Stimulated activated CD4-positive, alpha-beta T cell treated with anti-CD3 and anti-CD28 coated beads, Interleukin-12 subunit alpha, Interleukin-12 subunit beta, amount 100 ng/mL, for 4 hours (primary cell): ENCODE data around the gene CTCFL.
"Not testable (repeated sequence)": the region's sequence is repeated elsewhere in the genome, so short reads cannot be mapped to it uniquely, and the experiment has no call there.

ENCODE experiments used
- DNase-seq: peaks from one replicate; pipeline ENCODE4 v3.0.0-alpha.2; 2020

Gene CTCFL

GRCh38 chr20:57478176-57478575, 46.8 kb downstream of the CTCFL start:
- DNase-seq = no peak

- no peak for DNase-seq
These were observed 48.1 kb downstream of the CTCFL start for GRCh38 chr20:57476641-57477461.

GRCh38 chr20:57476084-57476526, 48.8 kb downstream of the CTCFL start:
- no peak for DNase-seq

GRCh38 chr20:57475388-57476083, 49.4 kb downstream of the CTCFL start:
- DNase-seq = no peak

GRCh38 chr20:57474816-57475215, 50.1 kb downstream of the CTCFL start:
- DNase-seq = no peak

GRCh38 chr20:57474205-57474604, 50.7 kb downstream of the CTCFL start:
- no peak for DNase-seq

GRCh38 chr20:57473246-57474048, 51.5 kb downstream of the CTCFL start:
- DNase-seq = no peak

GRCh38 chr20:57472474-57472873, 52.5 kb downstream of the CTCFL start:
- DNase-seq = not testable (repeated sequence)

GRCh38 chr20:57471496-57472372, 53.2 kb downstream of the CTCFL start:
- no peak for DNase-seq

- no peak for DNase-seq
These were observed 54.1 kb downstream of the CTCFL start for GRCh38 chr20:57470666-57471495.

- no peak for DNase-seq
These were observed 54.8 kb downstream of the CTCFL start for GRCh38 chr20:57470212-57470522.

GRCh38 chr20:57469418-57470211, 55.3 kb downstream of the CTCFL start:
- DNase-seq = no peak

- no peak for DNase-seq
These were observed 56.2 kb downstream of the CTCFL start for GRCh38 chr20:57468523-57469417.

GRCh38 chr20:57467742-57468141, 57.2 kb downstream of the CTCFL start:
- no peak for DNase-seq

- no peak for DNase-seq
These were observed 59.0 kb downstream of the CTCFL start for GRCh38 chr20:57465943-57466342.

- no peak for DNase-seq
These were observed 59.5 kb downstream of the CTCFL start for GRCh38 chr20:57465486-57465885.

GRCh38 chr20:57464642-57465211, 60.2 kb downstream of the CTCFL start:
- no peak for DNase-seq

GRCh38 chr20:57462781-57463180, 62.2 kb downstream of the CTCFL start:
- DNase-seq = no peak

GRCh38 chr20:57461726-57462125, 63.2 kb downstream of the CTCFL start:
- no peak for DNase-seq
